Measurements from ENCODE around the gene EN1.

The EN1 gene

DNA sequence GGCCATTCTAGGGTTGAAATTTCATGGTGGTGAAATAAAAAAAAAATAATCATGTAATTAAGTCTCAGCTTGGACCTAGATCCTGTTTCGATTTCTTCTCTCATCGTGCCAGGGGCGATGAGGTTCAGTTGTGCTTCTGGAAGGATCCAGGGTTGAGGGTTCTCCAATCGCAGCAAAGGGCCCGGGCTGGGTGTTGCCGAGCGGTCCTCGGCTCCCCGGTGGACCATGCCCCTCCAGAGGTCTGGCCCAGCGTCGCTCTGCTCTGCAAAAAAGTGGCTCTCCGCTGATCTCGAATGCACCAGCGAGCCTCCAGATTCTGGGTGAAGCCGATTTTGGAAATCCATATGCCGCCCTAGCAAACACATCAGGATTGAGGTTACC is 39.0 kb downstream of the EN1 start:
- Histone ChIP-seq H3K27ac (ENCODE audit: poor library complexity, severe bottlenecking) (no peak overlapping the region), H3K27me3 (ENCODE audit: insufficient read depth, poor library complexity, severe bottlenecking) (no peaks in the 10 kb centered on the region), H3K4me3 (ENCODE audit: severe bottlenecking) (no peak overlapping the region), H3K36me3 (ENCODE audit: low read depth) (no peaks in the 10 kb centered on the region), H3K9me3 (ENCODE audit: severe bottlenecking) (no peaks in the 10 kb centered on the region), H3K4me1 (ENCODE audit: insufficient read depth, poor library complexity, severe bottlenecking) (no peaks in the 10 kb centered on the region)
- ATAC-seq (ENCODE audit: low read depth) (no peak), DNase-seq (ENCODE audit: low spot score) (no peak)
- TF ChIP-seq, protein P1, sequence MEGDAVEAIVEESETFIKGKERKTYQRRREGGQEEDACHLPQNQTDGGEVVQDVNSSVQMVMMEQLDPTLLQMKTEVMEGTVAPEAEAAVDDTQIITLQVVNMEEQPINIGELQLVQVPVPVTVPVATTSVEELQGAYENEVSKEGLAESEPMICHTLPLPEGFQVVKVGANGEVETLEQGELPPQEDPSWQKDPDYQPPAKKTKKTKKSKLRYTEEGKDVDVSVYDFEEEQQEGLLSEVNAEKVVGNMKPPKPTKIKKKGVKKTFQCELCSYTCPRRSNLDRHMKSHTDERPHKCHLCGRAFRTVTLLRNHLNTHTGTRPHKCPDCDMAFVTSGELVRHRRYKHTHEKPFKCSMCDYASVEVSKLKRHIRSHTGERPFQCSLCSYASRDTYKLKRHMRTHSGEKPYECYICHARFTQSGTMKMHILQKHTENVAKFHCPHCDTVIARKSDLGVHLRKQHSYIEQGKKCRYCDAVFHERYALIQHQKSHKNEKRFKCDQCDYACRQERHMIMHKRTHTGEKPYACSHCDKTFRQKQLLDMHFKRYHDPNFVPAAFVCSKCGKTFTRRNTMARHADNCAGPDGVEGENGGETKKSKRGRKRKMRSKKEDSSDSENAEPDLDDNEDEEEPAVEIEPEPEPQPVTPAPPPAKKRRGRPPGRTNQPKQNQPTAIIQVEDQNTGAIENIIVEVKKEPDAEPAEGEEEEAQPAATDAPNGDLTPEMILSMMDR (IDR thresholded peaks at IDR 0.05; ENCODE audit: poor library complexity, severe bottlenecking): no peak

DNA sequence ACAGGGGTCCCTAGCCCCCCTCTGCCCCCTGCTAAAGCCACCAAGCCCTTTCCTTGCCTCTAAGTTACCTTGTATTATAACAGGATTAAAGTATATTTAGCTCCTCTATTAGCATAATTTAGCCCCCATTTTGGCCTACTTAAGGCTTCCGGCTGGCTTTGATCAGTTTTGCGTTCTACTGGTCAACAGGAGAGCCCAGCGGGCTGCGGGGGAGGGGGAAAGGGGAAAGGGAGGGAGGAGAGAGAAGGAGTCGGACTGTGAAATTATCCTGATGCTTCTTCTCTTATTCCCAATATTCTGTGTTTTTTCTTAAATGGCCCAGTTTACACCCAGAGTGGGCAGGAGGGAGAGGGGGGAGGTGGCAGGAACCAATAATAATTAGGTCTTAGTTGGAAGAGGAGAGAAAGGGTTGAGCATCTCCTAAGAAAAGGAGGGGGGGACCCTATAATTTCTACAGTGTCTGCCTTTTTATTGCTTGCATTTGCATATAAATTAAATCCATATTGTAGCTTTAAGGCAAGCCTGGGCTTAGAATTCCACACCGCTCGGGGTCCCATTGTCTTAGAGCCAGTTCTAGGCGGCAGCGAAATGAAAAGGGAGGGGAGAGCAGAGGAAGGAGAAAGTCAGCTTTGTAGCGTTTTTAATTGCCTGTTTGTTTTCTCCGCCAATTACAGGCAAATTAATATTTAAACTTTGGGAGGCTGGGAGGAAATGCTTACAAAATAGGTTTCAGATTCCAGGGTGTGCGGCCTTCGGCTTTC is 39.6 kb downstream of the EN1 start:
- H3K4me1 ChIP-seq (ENCODE audit: insufficient read depth, poor library complexity, severe bottlenecking): no peaks in the 10 kb centered on the region
- no peaks in the 10 kb centered on the region for H3K9me3 ChIP-seq (ENCODE audit: severe bottlenecking)
- no peak for DNase-seq (ENCODE audit: low spot score)
- H3K4me3 ChIP-seq (ENCODE audit: severe bottlenecking): no peak overlapping the region
- H3K27me3 ChIP-seq (ENCODE audit: insufficient read depth, poor library complexity, severe bottlenecking): no peaks in the 10 kb centered on the region
- H3K27ac ChIP-seq (ENCODE audit: poor library complexity, severe bottlenecking): no peak overlapping the region
- H3K36me3 ChIP-seq (ENCODE audit: low read depth): no peaks in the 10 kb centered on the region
- TF ChIP-seq, protein P1 (IDR thresholded peaks at IDR 0.05; ENCODE audit: poor library complexity, severe bottlenecking): no peak
- no peak for ATAC-seq (ENCODE audit: low read depth)

DNA sequence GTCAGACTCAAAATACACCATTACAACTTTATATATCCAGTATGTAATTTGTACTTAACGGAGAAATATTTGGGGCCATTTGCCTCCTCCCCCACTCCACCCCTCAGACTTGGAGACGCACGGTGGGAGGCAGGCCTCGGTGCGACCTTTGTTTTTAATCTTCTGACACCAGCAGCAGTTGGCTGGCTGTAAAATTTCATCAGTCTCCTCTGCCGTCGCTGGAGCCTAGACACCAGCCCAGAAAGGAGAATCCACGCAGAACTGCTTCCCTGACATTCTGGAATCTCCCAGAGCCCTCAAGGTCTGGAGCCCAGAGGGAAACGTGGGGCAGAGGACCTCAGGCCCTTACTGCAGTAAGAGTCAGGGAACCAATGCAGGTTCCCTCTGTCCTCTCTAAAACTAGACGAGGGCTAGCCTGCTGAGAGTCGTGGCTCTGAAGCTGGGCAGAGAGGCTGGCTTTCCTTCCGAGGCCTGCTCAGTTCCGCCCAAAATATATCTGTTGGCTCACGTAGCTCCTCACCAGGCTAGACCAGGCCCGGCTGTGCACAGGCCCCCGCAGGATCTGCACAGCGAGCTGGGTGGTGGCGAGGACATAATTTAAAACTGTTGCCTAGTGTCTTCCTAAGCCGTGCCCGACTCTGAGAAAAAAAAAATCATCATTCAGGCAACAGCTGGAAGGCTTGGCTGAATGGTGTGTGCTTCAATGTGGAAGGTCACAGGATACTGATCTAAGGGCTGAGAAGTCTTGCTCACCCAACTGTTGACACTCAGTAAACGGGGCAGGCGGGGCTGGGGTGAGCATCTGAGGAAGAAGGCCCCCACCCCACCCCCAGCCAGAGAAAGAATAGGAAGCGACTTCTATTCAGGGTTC is 40.4 kb downstream of the EN1 start:
- ATAC-seq (ENCODE audit: low read depth) (no peak), DNase-seq (ENCODE audit: low spot score) (no peak)
- Histone ChIP-seq H3K9me3 (ENCODE audit: severe bottlenecking) (no peaks in the 10 kb centered on the region), H3K27ac (ENCODE audit: poor library complexity, severe bottlenecking) (no peak overlapping the region), H3K36me3 (ENCODE audit: low read depth) (no peaks in the 10 kb centered on the region), H3K4me1 (ENCODE audit: insufficient read depth, poor library complexity, severe bottlenecking) (no peaks in the 10 kb centered on the region), H3K27me3 (ENCODE audit: insufficient read depth, poor library complexity, severe bottlenecking) (no peaks in the 10 kb centered on the region), H3K4me3 (ENCODE audit: severe bottlenecking) (no peak overlapping the region)
- TF ChIP-seq, protein P1 (IDR thresholded peaks at IDR 0.05; ENCODE audit: poor library complexity, severe bottlenecking): no peak

DNA sequence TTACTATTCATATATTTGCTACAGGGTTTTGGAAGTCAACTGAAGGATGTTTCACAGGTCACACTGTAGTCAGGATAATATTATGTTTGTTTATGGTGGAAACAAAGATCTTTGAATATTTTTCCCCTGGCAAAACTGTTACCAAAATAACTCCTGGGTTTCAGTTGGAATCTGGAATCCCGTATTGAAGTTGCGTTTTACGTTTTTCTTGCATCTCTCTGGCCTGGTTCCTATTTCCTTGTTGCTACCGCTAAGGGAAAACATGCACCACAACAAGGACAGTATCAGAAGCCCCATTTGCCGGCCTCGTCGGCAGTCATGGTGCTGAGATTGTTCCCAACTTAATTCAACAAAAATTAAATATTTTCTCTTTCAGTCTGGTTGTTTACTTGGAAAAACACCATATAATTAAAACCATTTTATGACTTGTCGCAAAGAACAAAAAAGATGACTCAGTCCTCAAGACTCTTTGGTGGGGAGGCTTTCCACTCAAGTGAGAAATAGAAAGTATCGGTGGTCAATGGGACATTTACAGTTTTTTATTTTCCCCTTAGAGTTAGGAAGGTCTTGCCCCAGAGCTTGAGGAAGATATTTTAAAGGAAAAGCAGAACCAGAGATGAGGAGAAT is 42.3 kb downstream of the EN1 start:
- Histone ChIP-seq H3K4me1 (ENCODE audit: insufficient read depth, poor library complexity, severe bottlenecking) (no peaks in the 10 kb centered on the region), H3K36me3 (ENCODE audit: low read depth) (no peaks in the 10 kb centered on the region), H3K27ac (ENCODE audit: poor library complexity, severe bottlenecking) (no peak overlapping the region), H3K27me3 (ENCODE audit: insufficient read depth, poor library complexity, severe bottlenecking) (no peaks in the 10 kb centered on the region), H3K9me3 (ENCODE audit: severe bottlenecking) (no peaks in the 10 kb centered on the region), H3K4me3 (ENCODE audit: severe bottlenecking) (no peak overlapping the region)
- ATAC-seq (ENCODE audit: low read depth): no peak
- TF ChIP-seq, protein P1 (IDR thresholded peaks at IDR 0.05; ENCODE audit: poor library complexity, severe bottlenecking): no peak
- DNase-seq (ENCODE audit: low spot score): no peak

Measured in RWPE2 (cell line).